OCI-LY3 (cell line): Measurements from ENCODE around the gene PEBP1.

Source experiments
- EZH2phosphoT487 ChIP-seq: fragments of 200-600 bp; shearing (Covaris generic); IDR thresholded peaks from 2 replicates; pipeline ENCODE4 v1.6.1; 2018; ENCODE audit warnings: antibody characterized with exemption, mixed run types, low read depth
- TF ChIP-seq, protein P1 (sequence below): fragments of 200-600, 300-600 bp; sonication (generic); IDR thresholded peaks from 2 replicates; pipeline ENCODE4 v1.5.1; 2014; ENCODE audit warnings: antibody characterized with exemption, low read length, low read depth

DNA sequence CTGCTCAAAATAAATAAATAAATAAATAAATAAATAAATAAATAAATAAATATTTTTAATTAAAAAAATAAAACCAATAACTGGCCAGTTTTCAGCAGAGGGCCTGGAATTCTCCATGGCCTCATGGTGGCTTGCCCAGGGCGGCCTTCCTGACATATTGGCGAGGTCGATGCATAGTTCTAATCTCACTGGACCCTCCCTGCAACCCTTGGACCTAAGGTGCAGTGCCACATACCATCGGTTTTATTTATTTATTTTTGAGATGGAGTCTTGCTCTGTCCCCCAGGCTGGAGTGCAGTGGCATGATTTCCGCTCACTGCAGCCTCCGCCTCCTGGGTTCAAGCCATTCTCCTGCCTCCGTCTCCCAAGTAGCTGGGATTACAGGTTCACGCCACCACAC lies 28.2 kb upstream of the PEBP1 start:
- TF ChIP-seq, protein P1, sequence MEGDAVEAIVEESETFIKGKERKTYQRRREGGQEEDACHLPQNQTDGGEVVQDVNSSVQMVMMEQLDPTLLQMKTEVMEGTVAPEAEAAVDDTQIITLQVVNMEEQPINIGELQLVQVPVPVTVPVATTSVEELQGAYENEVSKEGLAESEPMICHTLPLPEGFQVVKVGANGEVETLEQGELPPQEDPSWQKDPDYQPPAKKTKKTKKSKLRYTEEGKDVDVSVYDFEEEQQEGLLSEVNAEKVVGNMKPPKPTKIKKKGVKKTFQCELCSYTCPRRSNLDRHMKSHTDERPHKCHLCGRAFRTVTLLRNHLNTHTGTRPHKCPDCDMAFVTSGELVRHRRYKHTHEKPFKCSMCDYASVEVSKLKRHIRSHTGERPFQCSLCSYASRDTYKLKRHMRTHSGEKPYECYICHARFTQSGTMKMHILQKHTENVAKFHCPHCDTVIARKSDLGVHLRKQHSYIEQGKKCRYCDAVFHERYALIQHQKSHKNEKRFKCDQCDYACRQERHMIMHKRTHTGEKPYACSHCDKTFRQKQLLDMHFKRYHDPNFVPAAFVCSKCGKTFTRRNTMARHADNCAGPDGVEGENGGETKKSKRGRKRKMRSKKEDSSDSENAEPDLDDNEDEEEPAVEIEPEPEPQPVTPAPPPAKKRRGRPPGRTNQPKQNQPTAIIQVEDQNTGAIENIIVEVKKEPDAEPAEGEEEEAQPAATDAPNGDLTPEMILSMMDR: no peak
- TF ChIP-seq EZH2phosphoT487: no peak
